CD4-positive, alpha-beta T cell (primary cell): ENCODE measurements around the gene GALNT1. TPM values are rescaled to one million over a fixed set of nuclear protein-coding genes. Genes with fewer than 3 reads are reported as not detected.
"Not testable (repeated sequence)": the region's sequence is repeated elsewhere in the genome, so short reads cannot be mapped to it uniquely, and the experiment has no call there.

Experiments
- ATAC-seq: fragments of 200-7000 bp; cut with Tn5 transposase; one replicate; pipeline ENCODE4 v1.10.0; 2022; ENCODE audit warnings: mild to moderate bottlenecking; ENCODE audit not compliant: poor library complexity
- CTCF ChIA-PET: fragments of 350-600 bp; sonication (Branson Sonifier 250); formaldehyde crosslinking; loops from one replicate; lab custom pipeline; 2021; ENCODE audit warnings: antibody characterized with exemption, inconsistent platforms; lab: Charles Lee
- POLR2A ChIA-PET: fragments of 350-600 bp; sonication (Branson Sonifier 250); formaldehyde crosslinking; loops from one replicate; lab custom pipeline; 2021; ENCODE audit warnings: antibody characterized with exemption, inconsistent platforms; lab: Charles Lee
- DNase-seq, 14 experiments: peaks; one replicate each; pipeline ENCODE4 v3.0.0-alpha.2; 2013 to 2020; ENCODE audit warnings: mixed read lengths in 2 of 14
- H3K27ac ChIP-seq, 2 donors: one replicate each; pipeline versions ENCODE4 v1.5.1 to v1.7.0; 2013; ENCODE audit warnings: low read length in 2 of 2, low read depth in 1 of 2, mild to moderate bottlenecking in 1 of 2
- H3K27me3 ChIP-seq, 2 experiments: 1 replicate in 1 of 2; 2 replicates in 1 of 2; pipeline versions ENCODE4 v1.6.1 to v1.7.0; 2013; ENCODE audit warnings: low read length in 2 of 2, control low read depth in 1 of 2, mild to moderate bottlenecking in 1 of 2, moderate library complexity in 1 of 2; ENCODE audit not compliant: insufficient read depth in 2 of 2, control insufficient read depth in 1 of 2
- H3K36me3 ChIP-seq: one replicate; pipeline ENCODE4 v1.6.1; 2013; ENCODE audit warnings: low read length, control low read depth; ENCODE audit not compliant: insufficient read depth
- H3K4me1 ChIP-seq: one replicate; pipeline ENCODE4 v1.6.1; 2013; ENCODE audit warnings: low read length, control low read depth; ENCODE audit not compliant: insufficient read depth
- H3K4me3 ChIP-seq: one replicate; pipeline ENCODE4 v1.5.1; 2013; ENCODE audit warnings: mild to moderate bottlenecking, low read length, moderate library complexity
- H3K9me3 ChIP-seq, 2 experiments: 1 replicate in 1 of 2; 2 replicates in 1 of 2; pipeline versions ENCODE4 v1.6.1 to v1.7.0; 2013; ENCODE audit warnings: low read length in 2 of 2, mild to moderate bottlenecking in 2 of 2, control low read depth in 1 of 2, moderate library complexity in 1 of 2; ENCODE audit not compliant: control insufficient read depth in 1 of 2, insufficient read depth in 1 of 2
- H3K27ac Mint-ChIP-seq: one replicate; pipeline ENCODE4 v1.8.0; 2020; ENCODE audit warnings: mixed read lengths
- H3K27me3 Mint-ChIP-seq: one replicate; pipeline ENCODE4 v1.8.0; 2021; ENCODE audit warnings: mixed read lengths
- H3K36me3 Mint-ChIP-seq: one replicate; pipeline ENCODE4 v1.8.0; 2021; ENCODE audit warnings: low read depth, mixed read lengths
- H3K4me1 Mint-ChIP-seq: one replicate; pipeline ENCODE4 v1.8.0; 2021; ENCODE audit warnings: low read depth, mixed read lengths
- H3K4me3 Mint-ChIP-seq: one replicate; pipeline ENCODE4 v1.8.0; 2020; ENCODE audit warnings: mild to moderate bottlenecking, mixed read lengths
- H3K9me3 Mint-ChIP-seq: one replicate; pipeline ENCODE4 v1.8.0; 2020; ENCODE audit warnings: mixed read lengths
- CTCF ChIP-seq: fragments of 200-600 bp; IDR thresholded peaks from one replicate; pipeline ENCODE4 v1.8.0; 2022; ENCODE audit warnings: antibody characterized with exemption, mild to moderate bottlenecking
- intact Hi-C, 2 experiments: fragments of 100-400 bp; cut with DNase I in 1 of 2; cut with micrococcal nuclease in 1 of 2; formaldehyde crosslinking; loops; one replicate each; pipeline versions ENCODE4 v1.15.1 to v1.9.0; 2023 to 2025; cut with DNase I, micrococcal nuclease
- total RNA-seq, 174 experiments: library from RNA in 2 of 174; stranded (reverse) in 2 of 174; gene quantifications; one replicate each; pipeline ENCODE4 v1.2.3 and lab custom pipeline; 2021 to 2026

The GALNT1 gene
- total RNA-seq, 2 experiments from 2014 or later = 16.1 to 17.9 TPM

GRCh38 chr18:35553300-35553699, 28.2 kb upstream of the GALNT1 start:
- ATAC-seq (no peak), DNase-seq (no peak)
- Mint-ChIP-seq H3K4me1 (no peaks in the 10 kb centered on the region), H3K27me3 (peaks cover 6% of the 10 kb centered on the region), H3K36me3 (no peaks in the 10 kb centered on the region), H3K4me3 (no peak overlapping the region), H3K27ac (no peak overlapping the region), H3K9me3 (no peaks in the 10 kb centered on the region)
- TF ChIP-seq CTCF = no peak
- intact Hi-C loops = no loop called here
- H3K36me3 ChIP-seq = no peaks in the 10 kb centered on the region
- no peaks in the 10 kb centered on the region for H3K9me3 ChIP-seq
- CTCF ChIA-PET = no interaction called here
- POLR2A ChIA-PET = no interaction called here
- H3K4me3 ChIP-seq = no peak overlapping the region
- H3K4me1 ChIP-seq = no peaks in the 10 kb centered on the region
- H3K27me3 ChIP-seq = no peaks in the 10 kb centered on the region
- H3K27ac ChIP-seq = no peak overlapping the region

- POLR2A ChIA-PET, CTCF ChIA-PET, H3K4me3 ChIP-seq, H3K9me3 ChIP-seq, H3K36me3 Mint-ChIP-seq, H3K4me1 ChIP-seq, H3K36me3 ChIP-seq, H3K4me1 Mint-ChIP-seq, H3K9me3 Mint-ChIP-seq, H3K27ac Mint-ChIP-seq, ATAC-seq, H3K4me3 Mint-ChIP-seq, intact Hi-C loops, H3K27me3 Mint-ChIP-seq, H3K27ac ChIP-seq, DNase-seq, H3K27me3 ChIP-seq: not testable (repeated sequence)
Observed at GRCh38 chr18:35555538-35555937, 26.0 kb upstream of the GALNT1 start.

GRCh38 chr18:35559867-35560266, 21.7 kb upstream of the GALNT1 start:
- Histone ChIP-seq H3K9me3 (no peaks in the 10 kb centered on the region), H3K4me1 (no peaks in the 10 kb centered on the region), H3K4me3 (no peak overlapping the region), H3K27ac (no peak overlapping the region), H3K27me3 (no peaks in the 10 kb centered on the region), H3K36me3 (no peaks in the 10 kb centered on the region)
- no peak overlapping the region for H3K4me3 Mint-ChIP-seq
- ATAC-seq (no peak), DNase-seq (no peak)
- no peak for TF ChIP-seq CTCF
- no peaks in the 10 kb centered on the region for H3K36me3 Mint-ChIP-seq
- ChIA-PET CTCF (no interaction called here), POLR2A (no interaction called here)
- intact Hi-C loops = no loop called here
- no peaks in the 10 kb centered on the region for H3K4me1 Mint-ChIP-seq
- H3K9me3 Mint-ChIP-seq = no peaks in the 10 kb centered on the region
- peaks cover 11% of the 10 kb centered on the region for H3K27me3 Mint-ChIP-seq
- H3K27ac Mint-ChIP-seq = no peak overlapping the region

GRCh38 chr18:35564795-35565453, 16.6 kb upstream of the GALNT1 start:
- no peak overlapping the region for H3K4me3 ChIP-seq
- ATAC-seq (no peak), DNase-seq (no peak)
- H3K9me3 ChIP-seq = no peaks in the 10 kb centered on the region
- no peak overlapping the region for H3K27ac ChIP-seq
- H3K9me3 Mint-ChIP-seq = no peaks in the 10 kb centered on the region
- H3K4me3 Mint-ChIP-seq = no peak overlapping the region
- no peak for TF ChIP-seq CTCF
- H3K4me1 Mint-ChIP-seq = no peaks in the 10 kb centered on the region
- H3K27ac Mint-ChIP-seq = no peak overlapping the region
- no peaks in the 10 kb centered on the region for H3K27me3 ChIP-seq
- intact Hi-C loops = no loop called here
- H3K36me3 Mint-ChIP-seq = no peaks in the 10 kb centered on the region
- H3K27me3 Mint-ChIP-seq = peaks cover 5% of the 10 kb centered on the region
- ChIA-PET POLR2A (interaction anchor here (0.6 kb wide), 1 partner anchor 595 kb away, joined by 4 read pairs; no protein-coding TSS in a partner anchor), CTCF (no interaction called here)
- H3K4me1 ChIP-seq = no peaks in the 10 kb centered on the region
- H3K36me3 ChIP-seq = no peaks in the 10 kb centered on the region
